SK-MEL-5 (cell line): ENCODE results near the gene ARHGAP32. TPM values are rescaled to one million over a fixed set of nuclear protein-coding genes. Genes with fewer than 3 reads are reported as not detected.
"Not testable (repeated sequence)": the region's sequence is repeated elsewhere in the genome, so short reads cannot be mapped to it uniquely, and the experiment has no call there.

Source experiments
- DNase-seq: peaks from one replicate; pipeline ENCODE4 v3.0.0-alpha.2; 2016; ENCODE audit warnings: low read depth, low spot score
- in situ Hi-C: cut with HindIII; loops from 2 replicates; pipeline ENCODE4 v1.10.0; 2016; ENCODE audit warnings: low sequenced_read_pairs, high pct_unique_total_duplicates, low pct_unique_long_range_greater_than_20kb
- total RNA-seq: library from RNA; depleted of rRNA; stranded (reverse); fragments of >200 nt; shearing (Covaris generic); gene quantifications from 2 replicates; pipeline ENCODE4 v1.2.3, GENCODE V29; 2014

The ARHGAP32 gene
- total RNA-seq, 1 experiment from 2014 or later, result 9.6 TPM

DNA sequence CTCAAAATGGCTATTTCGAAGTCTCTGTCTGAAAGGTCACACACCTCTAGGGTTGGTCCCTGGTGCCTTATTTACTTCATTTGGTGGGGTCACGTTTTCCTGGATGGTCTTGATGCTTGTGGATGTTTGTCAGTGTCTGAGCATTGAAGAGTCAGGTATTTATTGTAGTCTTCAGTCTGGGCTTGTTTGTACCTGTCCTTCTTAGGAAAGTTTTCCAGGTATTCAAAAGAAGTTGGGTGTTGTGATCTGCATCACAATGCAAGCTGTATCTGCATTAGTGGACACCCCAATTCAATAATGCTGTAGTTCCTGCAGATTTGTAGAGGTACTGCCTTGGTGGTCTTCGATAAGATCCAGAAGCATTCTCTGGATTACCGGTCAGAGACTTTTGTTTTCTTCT is 186.0 kb downstream of the ARHGAP32 start:
- in situ Hi-C loops, result no loop called here
- DNase-seq, result no peak

DNA sequence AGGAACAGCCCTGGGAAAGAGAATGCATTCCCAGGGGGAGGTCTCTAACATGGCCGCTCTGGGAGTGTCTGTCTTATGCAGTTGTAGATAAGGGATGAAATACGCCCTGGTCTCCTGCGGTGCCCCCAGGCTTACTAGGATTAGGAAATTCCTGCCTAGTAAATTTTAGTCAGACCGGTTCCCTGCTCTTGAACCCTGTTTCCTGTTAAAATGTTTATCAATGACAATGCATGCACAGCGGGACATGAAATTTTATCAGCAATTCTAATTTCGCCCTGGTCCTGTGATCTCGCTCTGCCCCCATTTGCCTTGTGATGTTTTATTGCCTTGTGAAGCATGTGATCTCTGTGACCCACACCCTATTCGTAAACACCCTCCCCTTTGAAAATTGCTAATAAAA is 193.0 kb downstream of the ARHGAP32 start:
- DNase-seq, in situ Hi-C loops: not testable (repeated sequence)

DNA sequence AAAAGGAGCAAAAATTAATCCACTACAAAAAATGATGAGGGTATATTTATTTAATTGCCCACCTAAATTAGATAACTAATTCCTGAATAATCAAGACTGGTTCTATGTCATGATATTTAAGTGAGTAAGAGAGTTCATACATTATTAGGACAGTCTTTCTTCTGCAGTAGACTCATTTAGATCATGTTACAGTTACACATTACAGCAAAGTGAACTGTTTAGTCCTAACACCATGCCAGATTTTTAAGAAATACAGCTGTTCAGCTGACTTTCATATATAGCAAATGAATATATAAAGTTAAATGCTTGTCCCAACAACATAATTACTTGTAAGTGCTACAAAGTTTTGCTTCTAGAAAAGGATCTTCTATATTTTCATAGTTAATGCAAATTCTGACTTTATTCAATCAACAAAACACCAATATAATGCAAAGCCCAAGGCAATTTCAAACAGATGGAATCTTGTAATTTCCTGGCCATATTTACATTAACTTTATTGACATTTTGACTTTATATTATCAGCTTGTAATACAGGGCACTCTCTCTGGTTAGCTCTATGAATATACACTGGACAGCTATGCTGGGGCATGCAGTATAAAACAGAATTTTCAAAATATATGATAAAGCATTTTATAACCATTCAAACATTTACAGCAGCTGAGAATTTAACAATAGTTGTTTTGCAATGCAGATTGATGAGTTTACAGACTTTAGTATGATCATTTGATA is 203.7 kb downstream of the ARHGAP32 start:
- in situ Hi-C loops, result no loop called here
- no peak for DNase-seq

DNA sequence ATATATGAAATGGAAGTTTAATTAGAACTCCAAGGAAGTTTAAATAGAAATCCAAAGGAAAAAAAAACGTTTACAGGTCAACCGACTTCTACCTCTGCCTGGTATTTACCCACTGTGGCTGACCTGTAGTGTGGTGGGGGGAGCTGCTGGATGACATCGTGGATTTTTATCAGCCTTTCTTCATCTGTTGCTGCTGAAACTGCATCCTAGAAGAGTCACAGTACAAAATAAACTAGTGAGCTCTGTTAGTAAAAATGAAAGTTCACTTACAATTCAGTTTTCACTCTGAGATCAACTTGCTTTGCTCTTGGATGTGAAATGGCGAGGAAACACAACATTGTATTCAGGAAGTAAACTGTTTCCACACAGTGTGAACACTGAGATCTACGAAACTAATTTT is 206.2 kb downstream of the ARHGAP32 start:
- DNase-seq, result no peak
- in situ Hi-C loops, result no loop called here

DNA sequence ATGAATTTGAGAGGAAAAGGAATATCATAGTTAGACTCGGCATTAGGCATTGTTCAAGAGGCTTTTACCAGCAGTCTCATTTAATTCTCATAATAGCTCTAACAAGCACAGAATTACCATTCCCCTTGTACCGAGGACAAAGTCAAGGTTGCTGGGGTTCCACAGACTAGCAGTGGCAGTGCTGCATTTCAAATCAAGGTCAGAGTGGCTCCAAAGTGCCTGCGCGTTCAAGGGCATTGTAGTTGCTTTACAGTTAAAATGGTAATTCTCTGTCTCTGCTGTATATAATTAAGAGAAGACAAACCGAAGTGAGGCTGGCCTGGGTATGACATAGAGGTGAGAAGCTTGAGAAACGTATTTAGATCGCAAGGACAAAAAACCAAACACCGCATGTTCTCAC is 209.1 kb downstream of the ARHGAP32 start:
- in situ Hi-C loops, result no loop called here

DNA sequence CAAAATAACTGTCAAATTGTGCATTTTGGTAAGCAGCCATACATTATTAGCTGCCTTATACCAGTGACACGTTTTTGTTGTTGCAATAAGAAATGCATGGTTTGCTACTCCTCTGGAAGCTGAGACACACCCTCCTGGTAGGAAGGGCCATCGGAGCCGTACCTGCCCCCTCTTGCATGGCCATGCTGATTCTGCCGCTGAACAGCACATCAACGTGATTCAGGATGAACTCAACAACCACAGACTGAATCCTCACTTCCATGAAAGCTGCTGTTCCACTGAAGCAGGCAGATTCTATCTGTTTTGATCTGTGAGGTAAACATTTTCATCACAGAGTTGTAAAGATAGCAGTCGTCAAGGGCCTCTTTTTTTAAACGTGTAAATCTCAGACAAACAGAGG is 210.9 kb downstream of the ARHGAP32 start:
- in situ Hi-C loops, result no loop called here
- no peak for DNase-seq

More for the DNA sequence above, 209.1 kb downstream of the ARHGAP32 start:
- no peak for DNase-seq

DNA sequence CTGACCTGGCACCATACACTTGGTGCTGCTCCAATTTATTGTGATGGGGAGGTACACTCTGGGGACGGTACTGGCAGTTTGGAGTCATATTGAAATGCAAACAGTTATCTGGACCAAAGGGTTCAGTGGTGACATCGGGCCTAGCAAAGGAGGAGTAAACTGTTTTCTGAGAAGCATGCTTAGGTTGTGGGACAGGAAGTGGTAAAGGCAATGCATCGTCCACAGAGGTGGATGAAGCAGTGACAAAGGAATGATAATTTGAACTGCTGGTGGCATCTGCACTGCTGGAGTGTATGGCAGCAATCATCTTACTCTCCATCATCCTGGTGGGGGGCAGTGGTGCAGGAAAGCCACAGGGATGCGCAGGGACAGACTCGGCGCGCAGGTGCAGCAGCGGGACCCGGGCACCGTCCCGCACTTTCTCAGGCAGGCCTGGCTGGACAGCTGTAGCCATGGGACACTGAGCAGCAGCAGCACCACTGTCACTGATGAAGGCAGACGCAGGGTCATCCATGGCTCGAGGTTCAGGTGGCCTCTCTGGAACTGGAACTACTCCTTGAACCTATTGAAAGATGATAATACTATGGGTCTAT is 221.4 kb downstream of the ARHGAP32 start:
- no peak for DNase-seq
- in situ Hi-C loops, result no loop called here

DNA sequence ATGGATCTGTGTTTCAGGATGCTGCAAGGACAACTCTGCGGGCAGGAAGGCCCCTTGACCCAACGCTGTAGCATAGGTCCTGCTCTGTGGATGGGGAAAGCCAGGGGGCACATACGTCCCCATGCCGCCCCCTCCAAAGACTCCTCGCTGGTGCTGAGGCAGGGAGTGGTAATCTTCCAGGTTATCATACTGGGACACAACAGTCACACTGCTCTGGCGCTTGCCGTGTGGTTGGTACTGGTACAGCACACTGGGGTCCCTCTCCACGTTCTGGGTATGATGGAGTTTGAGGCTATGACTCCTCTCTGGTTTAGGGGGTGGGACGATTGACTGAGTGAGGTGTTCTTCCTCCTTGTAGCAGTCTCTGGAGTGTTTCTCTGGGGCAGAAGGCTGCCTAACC is 223.2 kb downstream of the ARHGAP32 start:
- DNase-seq, result no peak
- in situ Hi-C loops, result no loop called here

DNA sequence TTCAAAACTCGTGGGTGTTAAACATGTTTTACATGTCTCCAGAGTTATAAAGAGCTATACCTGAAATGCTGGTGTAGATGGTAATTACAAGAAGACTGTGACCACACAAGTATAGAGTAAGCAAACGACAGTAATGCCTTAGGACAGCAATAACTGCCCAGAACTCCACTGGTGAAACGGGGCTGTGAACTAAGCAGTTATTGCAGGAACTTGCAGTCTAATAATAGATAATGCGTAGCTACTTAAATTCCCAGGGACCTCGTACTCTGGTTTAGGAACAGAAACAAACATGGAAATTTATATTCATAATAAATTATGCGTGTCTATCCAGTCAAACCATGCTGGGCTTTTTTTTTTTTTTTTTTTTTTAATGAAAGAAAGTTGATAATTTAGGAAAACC is 224.5 kb downstream of the ARHGAP32 start:
- no peak for DNase-seq
- in situ Hi-C loops, result no loop called here

DNA sequence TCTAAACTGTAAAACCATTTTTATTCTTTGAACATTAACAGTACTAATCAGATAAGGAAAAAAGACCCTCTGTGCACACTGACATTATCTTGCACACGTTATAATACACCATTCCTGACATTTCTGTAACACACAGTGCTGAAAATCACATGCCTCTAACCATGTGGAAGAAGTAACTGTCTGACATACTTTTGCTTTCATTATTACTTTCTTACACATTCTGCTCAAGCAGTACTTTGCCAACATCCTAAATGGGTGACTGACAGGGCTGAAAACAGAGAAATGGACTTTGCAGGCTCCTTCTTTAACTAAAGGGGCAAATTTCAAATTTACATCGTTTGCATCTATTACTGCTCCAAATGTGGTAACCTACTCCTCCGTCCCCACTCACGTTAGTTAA is 226.6 kb downstream of the ARHGAP32 start:
- in situ Hi-C loops, result no loop called here
- peak; percentile 2 for DNase-seq

DNA sequence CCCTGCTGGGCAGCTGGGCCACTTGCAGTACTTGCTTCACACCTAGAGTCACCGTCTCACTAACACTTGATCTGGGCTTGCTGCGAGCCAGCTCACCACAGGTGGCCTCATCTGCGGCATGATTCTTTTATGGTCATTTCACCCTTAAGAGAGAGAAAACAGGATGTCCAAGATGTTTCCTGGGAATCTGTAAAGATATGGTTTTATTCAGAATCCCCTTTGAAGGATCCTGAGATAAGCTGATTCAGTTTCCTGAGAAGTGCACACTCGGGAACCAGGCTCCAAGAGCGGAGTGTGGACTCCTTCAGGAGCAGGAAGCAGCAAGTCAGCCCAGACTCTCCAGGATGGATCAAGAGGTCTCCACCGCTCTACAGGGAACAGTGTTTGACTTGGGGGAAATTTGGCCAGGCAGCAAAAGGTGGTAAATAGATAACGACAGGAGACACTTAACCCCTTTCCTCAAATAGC is 227.6 kb downstream of the ARHGAP32 start:
- in situ Hi-C loops, result no loop called here
- DNase-seq, result no peak

DNA sequence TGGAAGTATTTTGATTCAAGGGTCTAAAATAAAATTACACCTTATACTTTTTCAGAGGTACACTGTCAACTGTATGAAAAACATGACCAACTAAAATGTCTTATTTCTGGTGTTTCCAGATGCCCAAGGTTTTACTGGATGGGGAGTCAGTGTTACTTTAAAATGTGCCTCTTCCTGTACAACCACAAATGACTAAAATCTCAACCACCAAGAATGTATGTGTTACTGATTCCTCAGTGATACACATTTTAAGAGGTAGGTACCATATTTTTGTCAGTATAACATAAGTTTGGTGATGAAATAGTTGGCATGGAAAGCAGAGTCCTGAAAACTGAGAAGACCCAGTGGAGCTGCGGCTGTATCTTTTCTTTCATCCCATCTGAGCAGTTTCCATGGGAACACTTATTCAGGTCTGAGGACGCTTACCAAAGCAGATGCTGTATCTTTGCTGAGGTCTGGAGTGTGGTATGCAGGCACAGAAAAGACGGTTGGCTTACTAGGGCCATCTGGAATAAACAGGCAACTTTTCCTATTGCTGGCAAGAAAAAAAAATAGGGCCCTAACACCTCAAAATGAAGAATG is 228.3 kb downstream of the ARHGAP32 start:
- in situ Hi-C loops, result no loop called here

DNA sequence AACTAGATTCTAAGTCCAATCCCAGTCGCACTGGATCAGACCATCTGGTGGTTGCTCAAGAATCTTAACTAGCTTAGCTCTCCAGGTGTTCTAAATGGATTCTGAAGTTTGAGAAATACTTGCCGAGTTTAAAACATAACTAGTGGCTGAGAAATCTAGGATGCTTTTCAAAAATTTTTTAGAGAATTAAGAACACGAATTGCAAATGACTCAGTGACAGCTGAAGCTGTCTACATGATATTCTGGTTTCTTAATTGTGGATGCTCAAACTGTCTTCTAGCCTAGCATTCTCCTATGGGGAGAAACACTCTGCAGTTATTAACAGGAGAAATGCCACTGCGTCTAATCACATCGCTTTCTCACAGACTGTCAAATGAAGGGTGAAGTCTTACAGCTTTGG is 229.2 kb downstream of the ARHGAP32 start:
- in situ Hi-C loops, result no loop called here
- DNase-seq, result no peak

More for the DNA sequence above, 228.3 kb downstream of the ARHGAP32 start:
- DNase-seq, result no peak

DNA sequence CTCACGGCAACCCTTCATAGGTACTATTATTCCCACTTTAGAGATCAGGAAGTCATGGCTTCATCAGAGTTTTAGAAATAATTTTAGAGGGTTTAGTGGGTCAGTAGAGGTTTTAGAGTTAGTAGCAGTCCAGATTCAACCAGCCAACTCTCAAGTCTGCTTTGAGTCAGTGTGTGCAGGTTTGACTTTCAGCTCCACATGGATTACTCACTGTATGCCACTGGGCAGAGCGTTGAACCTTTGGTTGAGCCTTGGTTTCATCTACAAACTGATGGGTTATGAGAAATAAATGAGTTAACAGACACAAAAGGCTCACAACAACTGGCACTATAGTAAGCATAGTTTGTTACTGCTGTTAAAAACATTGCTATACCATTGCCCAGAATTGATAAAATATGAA is 230.5 kb downstream of the ARHGAP32 start:
- no peak for DNase-seq
- in situ Hi-C loops, result no loop called here

DNA sequence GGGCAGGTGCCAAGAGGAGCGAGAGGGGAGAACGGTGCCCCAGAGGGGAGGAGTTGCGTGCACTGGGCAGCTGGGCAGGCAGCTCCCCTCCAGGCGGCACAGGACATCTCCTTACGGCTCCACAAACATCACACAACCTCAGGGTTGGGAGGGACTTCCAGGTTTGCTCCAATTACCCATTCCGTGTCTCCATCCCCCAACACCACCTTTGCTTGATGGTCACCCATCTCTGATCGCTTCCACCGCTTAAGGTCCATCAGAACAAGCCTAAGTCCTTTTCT is 235.0 kb downstream of the ARHGAP32 start:
- DNase-seq, result no peak
- in situ Hi-C loops, result no loop called here

DNA sequence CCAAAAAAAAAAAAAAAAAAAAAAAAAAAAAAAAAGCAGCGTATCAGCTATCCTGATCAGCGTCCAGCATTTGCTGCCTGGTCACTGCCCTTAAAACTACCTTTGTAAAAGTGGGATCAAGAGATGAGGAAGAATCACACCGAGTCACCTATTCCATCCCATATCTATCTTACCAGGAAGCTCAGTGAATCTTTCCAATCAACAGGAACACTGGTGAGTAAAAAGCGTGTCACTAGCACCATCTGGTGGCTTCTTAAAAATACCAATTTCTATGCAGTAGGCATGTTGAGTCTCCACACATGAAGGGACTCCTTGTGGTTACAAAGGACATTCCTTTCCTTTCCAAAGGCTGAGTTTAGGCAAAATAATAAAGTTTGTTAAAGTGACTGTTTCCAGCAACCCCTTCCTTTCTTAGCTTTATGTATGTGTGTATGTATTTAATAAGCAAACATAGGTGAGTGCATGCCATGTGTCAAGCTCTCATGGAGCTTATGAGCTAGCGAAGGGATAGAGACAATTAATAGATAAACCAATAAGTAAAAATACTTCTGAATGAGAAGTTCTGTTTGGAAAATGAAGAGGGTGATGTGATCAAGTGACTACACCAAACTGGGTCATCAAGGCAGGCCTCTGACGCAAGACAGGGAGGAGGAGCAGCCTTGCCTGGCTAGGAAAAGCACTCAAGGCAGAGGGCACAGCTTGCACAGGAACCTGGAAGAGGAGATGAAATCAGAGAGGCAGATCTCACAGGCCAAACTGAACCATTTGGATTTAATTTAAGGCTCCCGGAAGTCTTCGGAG is 235.5 kb downstream of the ARHGAP32 start:
- peak; percentile 82 for DNase-seq
- in situ Hi-C loops, result no loop called here

DNA sequence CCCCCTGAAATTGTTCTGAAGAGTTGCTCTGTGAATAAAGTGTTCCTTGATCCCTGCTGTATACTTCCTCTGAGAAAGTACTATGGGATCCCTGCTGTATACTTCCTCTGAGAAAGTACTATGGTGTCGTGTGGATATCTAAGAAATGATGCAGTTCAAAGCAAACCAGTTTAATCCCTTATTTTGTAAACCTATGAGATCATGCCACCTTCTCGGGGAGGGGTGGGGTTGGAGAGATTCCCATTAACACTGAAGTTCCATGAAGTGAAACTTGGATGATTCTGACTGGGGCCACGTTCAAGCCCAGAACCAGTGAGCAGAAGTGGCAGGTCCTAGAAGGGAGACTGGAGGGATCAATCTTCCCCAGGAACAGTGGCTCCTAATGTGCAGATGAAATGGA is 236.5 kb downstream of the ARHGAP32 start:
- DNase-seq, result no peak
- in situ Hi-C loops, result no loop called here

DNA sequence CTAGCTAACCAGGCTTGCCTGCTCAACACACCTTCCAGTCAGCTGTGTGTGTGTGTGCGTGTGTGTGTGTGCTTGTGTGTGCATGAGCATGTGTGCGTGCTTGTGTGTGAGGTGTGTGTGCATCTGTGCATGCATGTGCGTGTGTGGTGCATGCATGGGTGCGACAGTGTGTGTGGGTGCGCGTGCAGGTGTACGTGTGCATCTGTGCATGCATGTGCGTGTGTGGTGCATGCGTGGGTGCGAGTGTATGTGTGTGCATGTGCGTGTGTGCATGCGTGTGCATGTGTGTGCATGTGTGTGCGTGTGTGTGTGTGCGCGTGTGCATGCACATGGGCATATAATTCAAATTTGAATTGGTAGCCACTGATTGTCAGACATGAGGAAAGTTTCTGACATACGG is 239.0 kb downstream of the ARHGAP32 start:
- DNase-seq, result no peak
- in situ Hi-C loops, result no loop called here
